PC-3 (cell line): ENCODE measurements around the gene SRGN.

Source experiments
- EZH2 ChIP-seq: fragments of 300-600 bp; sonication (generic); IDR thresholded peaks from one replicate; pipeline ENCODE4 v1.6.1; 2017; ENCODE audit warnings: antibody characterized with exemption, mild to moderate bottlenecking, low read length; ENCODE audit not compliant: unreplicated experiment
- EZH2phosphoT487 ChIP-seq: fragments of 300-600 bp; sonication (generic); IDR thresholded peaks from 2 replicates; pipeline ENCODE4 v1.6.1; 2018; ENCODE audit warnings: mild to moderate bottlenecking, antibody characterized with exemption, low read length, borderline replicate concordance
- TF ChIP-seq, protein P1 (sequence below): fragments of 300-600 bp; sonication (generic); conservative IDR thresholded peaks from 2 replicates; pipeline ENCODE4 v1.5.1; 2017; ENCODE audit warnings: antibody characterized with exemption, low read depth, mild to moderate bottlenecking, low read length

DNA sequence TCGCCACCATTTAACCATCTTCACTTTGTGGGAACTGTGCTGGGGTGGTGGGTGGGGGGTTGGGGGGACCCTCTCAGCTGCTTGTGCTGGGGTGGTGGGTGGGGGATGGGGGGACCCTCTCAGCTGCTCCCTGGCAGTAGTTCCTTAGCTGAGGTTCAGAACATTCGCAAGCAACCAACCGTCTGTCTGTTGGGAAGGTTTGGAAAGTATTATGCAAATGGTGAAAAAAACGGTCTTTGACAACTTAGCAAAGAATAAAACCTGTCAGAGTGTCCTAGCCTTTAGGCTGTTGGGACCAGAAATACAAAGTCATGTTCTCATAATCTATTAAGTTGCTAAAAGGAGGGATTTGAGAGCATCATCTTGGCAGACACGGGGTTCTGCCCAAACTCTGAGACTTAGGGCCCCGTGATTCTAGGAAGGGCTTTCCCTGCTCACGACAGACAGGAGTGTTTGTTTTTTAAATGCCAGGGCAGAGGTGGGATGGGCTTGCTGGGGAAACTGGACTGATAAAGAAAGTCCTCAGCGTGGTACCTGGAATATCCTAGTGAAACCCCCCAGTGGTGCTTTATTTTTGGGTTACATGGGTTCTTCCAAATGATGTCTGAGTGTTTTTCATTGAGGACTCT lies 14.1 kb upstream of the SRGN start:
- TF ChIP-seq, protein P1, sequence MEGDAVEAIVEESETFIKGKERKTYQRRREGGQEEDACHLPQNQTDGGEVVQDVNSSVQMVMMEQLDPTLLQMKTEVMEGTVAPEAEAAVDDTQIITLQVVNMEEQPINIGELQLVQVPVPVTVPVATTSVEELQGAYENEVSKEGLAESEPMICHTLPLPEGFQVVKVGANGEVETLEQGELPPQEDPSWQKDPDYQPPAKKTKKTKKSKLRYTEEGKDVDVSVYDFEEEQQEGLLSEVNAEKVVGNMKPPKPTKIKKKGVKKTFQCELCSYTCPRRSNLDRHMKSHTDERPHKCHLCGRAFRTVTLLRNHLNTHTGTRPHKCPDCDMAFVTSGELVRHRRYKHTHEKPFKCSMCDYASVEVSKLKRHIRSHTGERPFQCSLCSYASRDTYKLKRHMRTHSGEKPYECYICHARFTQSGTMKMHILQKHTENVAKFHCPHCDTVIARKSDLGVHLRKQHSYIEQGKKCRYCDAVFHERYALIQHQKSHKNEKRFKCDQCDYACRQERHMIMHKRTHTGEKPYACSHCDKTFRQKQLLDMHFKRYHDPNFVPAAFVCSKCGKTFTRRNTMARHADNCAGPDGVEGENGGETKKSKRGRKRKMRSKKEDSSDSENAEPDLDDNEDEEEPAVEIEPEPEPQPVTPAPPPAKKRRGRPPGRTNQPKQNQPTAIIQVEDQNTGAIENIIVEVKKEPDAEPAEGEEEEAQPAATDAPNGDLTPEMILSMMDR, result no peak
- TF ChIP-seq EZH2phosphoT487 (no peak), EZH2 (no peak)
